Measurements from ENCODE around the gene GNAI1.
"Not testable (repeated sequence)": the region's sequence is repeated elsewhere in the genome, so short reads cannot be mapped to it uniquely, and the experiment has no call there.

Gene GNAI1

DNA sequence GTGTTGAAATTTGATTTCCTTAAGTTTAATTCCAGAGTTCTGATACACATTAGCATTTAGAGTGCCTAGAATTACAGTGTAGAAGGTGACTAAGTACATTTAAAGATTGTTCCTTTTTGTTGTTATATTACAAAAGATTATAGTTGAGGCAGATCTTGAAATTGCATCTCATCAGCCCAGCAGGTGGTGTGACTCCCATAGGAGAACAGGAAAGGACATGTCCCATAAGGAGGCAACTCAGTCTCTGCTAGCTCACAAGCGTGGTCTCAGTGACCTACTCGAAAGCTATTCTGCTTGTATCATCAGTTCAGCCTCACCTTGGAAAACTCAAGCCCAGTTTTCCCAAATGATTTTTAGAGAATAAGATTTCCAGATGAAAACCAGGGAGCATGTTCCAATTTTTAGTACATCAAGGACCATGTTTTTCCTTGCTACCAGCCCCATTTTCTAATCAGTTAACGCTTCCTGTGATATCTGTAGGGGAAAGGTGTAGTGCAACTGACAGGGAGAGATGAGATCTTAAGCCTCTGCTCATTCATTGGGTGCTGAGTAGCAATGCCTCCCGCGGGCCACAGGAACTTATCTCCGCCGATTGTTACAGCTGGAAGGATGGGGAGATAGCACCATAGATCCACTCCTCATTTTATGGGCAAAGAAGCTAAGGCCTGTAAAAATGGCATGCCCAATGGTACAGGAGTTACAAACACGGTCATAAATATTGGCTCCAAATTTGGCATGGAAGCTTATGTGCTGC lies 1.1 kb upstream of the GNAI1 start:
- no peak for FAIRE-seq

DNA sequence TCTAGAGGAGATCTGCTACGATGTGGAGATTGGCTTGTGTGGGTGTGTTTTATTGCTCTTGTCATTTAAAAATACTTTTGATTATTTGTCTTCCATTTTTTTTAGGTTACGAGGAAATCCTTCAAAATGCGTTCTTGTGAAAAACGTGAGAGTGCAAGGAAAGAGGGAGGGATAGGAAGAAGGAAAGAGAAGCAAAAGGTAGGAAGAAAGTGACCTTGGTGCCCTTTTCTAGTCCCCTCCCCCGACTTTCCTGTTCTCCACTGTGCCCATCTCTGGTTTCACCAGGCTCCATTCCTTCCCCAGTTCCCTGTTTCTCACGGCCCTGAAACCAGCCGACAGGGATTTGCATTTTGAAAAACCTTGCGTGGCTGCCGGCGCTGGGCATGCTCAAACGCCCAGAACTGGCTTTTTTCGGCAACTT lies 506 bp upstream of the GNAI1 start:
- FAIRE-seq: no peak

DNA sequence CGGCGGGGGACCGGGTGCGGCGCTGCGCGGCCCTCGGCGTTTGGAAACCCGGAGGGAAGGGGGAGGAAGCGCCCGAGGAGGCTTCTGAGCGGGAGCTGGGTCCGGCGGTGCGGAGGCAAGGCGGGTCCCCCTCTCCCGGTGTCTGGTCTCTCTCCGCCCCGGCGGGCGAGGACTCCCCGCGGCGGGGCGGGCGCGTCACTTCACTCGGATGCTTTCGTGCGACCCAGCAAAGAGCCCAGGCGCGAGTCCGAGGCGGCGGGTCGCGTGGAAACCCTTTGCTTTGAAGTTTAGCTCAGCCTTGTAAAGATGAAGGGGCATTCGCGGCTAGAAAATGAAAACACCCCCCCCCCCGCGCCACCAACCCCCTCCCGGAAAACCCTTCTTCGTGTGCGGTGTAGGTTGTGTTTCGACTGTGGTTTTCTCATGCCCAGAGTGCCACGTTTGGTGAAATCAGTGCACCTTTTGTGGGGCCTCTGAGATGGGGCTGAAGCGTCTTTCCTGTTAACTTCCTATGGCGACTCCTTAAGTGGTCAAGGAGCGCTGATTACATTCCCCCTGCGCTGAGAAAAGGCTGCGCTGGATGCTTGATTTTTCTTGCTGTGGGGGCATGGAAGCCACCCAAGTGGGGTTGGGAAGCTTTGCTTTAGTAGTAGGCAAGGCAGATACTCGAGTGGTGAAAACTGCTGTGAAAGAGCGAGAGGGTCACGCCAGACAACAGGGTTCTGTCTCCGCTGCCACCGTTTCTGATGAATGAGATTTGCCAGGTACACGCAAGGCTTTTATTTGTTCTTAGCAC lies 876 bp downstream of the GNAI1 start:
- no peak for FAIRE-seq

DNA sequence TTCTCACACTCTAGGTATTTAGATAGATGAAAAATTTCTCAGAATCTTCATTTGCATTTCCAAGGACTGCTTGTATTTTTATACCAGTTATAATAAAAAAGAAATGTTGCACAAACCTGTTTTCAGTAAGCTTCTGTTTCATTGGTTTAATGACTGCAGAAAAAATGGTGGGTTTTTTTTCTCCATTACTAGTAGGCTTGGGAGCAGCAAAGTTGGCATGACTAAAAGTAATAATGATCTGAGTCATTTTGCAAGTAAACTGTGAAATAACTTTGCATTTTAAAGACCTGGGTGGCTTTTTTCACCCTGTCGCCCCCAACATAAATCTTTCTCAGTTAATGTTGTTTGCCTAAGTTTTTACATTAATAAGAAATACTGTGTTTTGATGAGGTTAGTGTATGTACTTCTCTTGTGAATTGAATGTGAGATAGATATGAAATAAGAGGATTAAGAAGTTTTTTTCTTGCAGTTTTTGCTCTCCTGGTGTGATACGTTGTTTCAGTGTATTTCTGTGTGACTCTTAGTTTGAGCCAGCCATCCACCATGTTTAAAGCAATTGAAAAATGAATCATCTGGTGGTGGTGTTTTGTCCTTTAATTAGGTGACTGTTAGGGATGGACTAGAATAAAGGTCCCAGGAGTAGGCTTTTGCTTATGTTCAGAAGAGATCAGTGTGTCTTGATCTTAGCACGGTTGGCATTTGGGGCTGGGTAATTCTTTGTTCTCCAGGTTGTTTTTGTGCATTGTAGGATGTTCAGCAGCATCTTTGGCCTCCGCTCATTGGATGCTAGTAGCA lies 1.8 kb downstream of the GNAI1 start:
- FAIRE-seq: no peak

DNA sequence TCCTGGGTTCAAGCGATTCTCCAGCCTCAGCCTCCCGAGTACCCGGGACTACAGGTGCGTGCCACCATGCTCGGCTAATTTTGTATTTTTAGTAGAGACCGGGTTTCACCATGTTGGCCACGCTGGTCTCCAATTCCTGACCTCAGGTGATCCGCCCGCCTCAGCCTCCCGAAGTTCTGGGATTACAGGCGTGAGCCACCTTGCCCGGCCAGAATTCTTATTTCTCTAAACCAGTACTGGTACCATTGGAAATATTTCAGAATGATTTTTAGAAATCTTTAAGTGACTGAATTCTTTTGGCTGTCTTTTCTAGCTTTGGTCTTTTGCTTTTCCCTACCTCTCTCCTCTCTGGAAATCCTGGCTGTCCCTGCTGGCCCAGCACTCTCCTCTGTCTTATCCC lies 2.8 kb downstream of the GNAI1 start:
- no peak for FAIRE-seq

DNA sequence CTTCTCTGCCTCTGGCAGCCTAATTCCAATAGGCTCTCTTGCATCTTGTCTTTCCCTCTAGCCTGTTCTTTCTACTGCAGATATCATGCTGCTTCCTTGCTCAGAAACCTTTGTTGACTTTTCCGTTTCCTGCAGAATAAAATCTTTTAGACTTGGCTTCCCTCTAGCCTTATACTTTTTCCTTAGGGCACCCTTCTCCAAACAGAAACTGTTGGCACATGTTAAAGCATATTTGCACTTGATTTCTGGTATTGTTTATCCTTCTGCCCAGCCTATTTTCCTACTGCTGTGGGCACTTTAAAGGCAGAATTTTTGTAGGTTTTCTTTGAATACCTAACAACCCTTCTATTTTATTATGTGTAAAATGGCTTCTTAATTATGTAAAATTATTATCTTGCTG lies 4.6 kb downstream of the GNAI1 start:
- FAIRE-seq: no peak

DNA sequence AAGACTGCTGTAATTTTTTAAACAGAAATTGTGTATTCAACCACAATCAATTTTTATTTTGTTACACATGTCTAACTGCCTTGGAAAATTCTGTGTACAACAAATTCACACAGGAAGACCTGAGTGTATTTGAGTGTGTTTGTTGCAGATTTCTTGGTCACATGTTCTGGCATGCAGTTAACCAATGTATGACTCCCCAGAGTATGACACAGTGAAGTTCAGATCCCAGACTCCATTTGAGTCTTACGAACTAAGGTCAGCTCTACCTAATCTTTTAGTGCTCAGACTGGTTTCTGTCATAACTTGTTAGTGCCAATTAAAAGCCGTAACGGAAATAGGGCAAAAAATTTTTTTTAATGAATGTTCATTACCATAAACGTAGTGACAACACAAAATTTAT lies 5.8 kb downstream of the GNAI1 start:
- FAIRE-seq: no peak

DNA sequence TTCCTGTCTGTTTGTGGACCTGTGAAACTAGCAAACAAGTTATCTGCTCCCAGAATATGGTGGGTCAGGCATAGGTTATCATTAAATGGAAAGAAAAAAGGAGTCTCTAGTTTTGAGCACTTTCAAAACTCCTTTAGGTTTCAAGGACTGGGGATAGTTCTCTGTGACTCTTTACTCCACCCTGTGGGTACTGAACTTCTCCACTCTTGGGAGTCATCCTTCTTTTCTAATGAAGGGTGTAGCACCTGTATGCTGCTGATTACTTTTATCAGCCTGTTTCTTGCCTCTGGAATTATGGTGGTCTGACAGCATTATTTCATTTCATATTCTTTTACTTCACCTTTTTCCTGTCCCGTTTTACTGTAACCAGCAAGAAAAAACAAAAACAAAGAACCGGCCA lies 6.7 kb downstream of the GNAI1 start:
- no peak for FAIRE-seq

DNA sequence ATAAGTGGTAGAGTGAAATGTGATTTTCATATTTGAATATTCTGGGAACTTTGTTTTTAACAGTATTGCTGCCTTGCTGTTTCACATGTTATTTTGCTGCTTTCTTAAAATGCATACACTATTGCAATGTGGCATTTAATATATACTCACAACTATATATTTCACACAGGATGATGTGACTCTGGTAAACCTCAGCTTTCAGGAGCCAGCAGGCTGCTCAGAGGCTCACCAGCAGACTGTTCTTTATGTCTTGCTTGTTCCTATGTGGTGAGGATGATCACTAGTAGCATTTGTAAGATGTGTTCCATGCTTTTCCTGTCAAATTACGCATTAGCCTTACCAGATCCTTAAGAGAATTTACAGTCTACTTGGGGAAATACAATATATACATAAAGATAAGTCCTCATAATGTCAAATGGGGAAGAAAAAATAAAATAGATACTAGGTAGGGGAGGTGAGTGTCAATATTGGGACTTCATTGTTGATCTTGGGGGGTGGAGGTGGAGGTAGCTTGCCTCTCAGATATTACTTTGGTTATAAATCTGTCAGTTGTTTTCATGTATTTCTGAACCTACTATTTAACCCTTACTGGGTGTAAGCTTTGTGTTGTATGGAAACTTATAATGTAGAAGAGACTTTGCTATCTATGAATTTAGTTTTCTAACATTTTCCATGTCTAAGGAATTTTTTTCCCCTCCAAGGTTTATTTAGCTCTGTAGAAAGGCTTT lies 8.4 kb downstream of the GNAI1 start:
- no peak for FAIRE-seq

DNA sequence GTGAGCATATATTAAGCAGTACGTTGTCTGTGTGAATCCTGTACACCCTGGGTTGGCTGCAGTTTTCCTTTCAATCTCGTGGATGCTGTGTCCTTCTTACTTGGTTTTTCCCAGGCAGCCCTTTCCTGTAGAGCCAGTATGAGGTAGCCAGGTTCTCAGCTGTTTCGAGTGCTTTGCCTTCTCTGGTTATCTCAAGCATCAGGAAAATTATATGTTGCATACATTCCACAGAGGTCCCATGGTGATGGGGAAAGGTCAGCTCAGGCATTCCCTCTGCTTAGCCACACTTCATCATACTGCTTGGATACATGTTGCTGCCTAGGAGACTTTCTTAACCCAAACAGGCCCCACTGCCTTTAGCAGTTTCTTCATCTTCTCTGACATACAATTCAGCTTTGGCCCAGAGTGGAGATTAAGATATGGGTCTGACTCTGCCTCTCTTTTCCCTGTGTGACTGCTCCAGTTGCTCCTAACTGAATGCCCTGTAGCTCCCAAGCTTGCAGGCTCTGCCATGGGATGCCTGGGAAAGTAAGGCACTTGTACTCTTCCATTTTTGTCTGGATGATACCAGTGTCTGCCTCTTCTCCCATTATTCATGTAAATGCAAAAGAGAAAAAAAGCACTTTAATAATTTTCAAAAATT lies 11.3 kb downstream of the GNAI1 start:
- no peak for FAIRE-seq

DNA sequence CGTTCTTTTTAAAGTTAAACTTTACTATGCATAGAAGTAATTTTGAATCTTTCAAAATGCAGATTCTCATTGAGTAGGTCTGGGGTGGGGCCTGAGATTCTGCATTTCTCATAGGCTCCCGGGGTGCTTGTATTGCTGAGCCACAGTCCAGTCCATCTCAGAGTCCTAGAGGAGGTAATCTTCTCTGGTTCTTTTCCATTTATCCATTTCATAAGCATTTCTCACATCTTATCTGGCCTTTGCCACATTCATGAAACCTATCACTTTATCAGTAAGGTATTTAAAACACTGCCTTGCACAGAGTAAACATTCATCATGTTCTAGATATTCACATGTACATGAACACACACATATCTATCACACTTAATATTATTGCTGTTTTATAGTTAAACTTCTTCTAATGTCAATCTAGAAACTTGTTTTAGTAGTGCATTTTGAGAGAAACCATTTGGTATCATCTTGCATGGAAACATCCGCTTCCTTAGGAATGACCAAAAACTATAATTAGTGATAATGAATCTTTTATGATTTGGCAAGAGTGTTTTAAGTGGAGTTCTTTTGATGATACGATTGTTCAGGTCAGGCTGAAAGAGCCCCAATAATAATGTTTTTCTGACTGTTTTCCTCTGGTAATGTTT lies 12.0 kb downstream of the GNAI1 start:
- FAIRE-seq: peak; percentile 18

DNA sequence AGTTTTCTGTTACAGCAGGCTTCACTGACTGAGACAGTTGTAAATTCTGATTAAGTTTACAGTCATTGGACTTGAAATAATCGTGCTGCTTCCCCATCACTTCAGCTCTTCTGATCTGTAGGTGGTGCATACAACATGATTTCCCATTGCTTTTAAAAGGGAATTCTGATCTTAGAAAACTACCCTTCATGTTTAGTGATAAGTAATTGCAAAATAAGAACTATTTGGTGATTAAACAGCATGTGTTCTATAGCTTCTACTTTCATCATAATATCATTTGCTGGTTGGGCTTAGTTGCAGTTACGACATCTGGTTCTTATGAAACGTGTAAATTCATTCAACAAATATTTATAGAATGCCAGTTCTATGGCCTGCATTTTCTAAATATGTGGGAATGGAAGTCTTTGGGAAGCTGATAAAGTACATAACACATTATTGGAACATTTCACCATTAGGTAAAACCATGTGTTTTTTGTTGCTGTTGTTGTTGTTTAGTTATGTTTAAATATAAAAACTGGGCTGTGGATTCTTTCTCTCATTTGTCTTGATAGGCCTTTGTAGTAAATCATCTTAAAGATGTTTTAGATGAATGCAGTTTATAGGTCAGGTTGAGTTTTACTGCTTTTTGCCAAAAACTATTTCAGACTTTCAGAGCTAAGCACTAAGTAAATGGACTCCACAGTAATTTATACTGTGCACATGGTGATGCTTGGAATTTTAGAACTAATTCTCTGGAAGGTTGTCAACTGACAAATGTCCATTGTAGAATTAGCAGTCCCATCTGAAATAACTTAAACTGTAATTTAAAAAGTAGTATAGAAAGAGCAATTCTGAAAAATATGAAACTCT lies 13.1 kb downstream of the GNAI1 start:
- peak; percentile 99 for FAIRE-seq

DNA sequence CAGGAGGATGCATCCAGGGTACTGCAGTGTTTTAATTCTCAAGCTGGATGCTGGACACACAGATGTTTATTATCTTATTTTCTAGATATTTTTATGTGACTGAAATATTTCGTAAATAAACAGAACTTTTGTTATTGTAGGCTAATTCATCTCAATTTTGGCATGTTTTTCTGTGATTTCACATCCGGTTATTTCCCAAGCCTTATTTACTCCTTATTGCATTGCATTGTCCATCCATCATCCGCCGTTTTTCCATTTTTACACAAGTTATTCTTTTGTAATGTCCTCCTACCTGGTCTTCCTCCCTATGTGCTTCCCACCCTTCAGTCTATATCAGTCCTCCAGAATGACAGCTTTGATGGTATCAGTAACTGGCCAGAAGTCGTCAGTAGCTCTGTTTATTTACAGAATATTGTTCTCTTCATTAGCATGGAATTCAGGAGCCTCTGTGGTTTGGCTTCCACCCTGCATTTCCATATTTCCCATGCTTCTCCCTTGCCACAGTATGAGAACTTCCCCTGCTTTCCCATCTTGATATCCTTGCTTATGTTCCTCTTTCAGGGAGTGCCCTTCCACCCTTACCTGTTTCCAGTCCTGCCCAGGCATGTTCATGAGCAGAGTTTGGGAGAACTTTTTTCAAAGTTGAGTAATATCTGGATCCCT lies 16.1 kb downstream of the GNAI1 start:
- FAIRE-seq: no peak

DNA sequence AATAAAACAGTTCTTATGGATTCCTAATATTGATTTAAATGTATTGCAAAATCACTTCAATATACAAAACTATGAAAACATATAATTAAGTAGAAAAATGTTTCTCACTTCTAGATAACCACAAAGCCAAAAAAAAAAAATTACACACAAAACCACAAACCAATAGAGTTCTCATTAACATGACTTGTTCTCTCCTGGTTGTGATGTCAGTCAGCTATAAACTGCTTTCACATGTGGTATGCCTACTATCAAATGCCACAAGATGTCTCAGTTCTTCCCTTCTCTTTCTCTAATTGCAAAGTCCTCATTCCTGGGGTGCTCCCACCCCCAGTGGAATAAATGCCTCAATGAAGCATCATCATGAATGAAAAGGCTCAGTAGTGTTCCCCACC lies 16.6 kb downstream of the GNAI1 start:
- no peak for FAIRE-seq

DNA sequence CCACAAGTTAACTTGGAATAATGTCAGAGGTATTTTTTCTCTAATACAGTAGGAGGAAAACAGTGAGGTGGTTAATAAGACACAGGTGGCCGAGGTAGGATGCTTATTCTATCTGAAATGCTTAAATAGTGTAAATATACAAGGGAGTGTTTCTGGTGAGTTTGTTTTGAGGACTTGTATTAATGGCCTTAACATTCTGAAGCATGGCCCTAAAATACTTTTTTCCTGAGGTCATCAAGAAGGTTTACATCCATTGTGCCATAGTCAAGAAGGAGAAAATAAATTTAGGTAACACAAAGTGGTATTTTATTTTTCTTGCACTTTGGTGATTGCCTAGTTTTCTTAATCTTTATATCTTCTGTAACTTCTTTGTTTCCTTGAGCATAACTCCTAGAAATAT lies 18.8 kb downstream of the GNAI1 start:
- no peak for FAIRE-seq

DNA sequence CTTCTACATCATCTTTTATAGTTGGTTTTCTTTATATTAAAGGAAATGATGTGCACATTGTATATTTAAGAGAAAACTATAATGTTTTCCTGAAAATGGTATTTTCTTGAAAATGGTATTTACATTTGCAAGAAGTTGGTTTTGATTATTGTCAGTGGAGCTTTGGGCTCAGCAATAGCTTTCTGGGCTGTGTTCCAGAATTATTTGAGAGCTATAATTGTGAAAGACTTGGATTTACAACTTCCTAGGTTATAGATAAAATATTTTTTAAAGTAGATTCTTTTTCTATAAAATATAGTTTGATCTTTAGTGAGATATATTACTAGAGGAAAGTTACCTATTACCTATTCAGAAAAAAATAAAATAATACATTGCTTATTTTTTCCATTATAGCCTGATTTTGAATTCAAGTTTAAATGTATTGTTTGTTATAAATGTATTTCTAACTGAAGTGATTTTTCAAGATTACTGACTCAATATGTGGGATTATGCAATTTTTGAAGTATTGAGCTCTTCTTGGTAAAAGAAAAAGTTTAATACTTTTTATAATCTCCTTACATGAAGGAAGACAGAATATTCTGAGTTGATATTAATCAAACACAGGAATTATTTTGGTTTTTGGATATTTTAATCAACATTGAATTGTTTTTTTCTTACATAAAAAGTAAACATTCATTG lies 20.2 kb downstream of the GNAI1 start:
- FAIRE-seq: peak; percentile 57

DNA sequence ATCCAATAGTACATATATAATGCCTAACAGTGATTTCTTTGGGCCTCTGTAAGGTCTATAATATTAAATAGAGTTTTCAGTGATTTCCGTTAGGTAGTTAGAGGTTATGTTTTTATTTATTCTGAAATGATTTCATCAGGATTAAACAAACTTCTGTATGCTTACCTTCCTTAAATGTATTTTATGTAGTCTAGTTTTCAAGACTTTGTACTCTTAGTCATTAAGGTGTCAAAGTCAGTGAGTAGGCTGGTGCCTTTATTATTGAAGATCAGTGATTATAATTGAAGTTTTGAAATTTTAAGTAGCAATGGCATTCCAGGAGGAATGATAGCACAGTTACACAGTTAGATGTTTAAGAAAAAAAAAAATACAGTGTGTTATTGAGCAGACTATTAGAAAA lies 20.7 kb downstream of the GNAI1 start:
- FAIRE-seq: no peak

DNA sequence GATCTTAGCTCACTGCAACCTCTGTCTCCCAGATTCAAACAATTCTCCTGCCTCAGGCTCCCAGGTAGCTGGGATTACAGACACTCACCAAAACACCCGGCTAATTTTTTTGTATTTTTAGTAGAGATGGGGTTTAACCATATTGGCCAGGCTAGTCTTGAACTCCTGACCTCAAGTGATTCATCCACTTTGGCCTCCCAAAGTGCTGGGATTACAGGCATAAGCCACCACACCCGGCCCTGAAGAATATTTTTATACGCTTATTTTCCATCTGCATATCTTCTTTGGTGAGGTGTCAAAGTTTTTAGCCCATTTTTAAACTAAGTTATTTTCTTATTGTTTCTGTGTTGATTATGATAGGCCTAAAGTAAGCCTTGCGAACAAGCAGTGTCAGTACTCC lies 23.1 kb downstream of the GNAI1 start:
- FAIRE-seq: not testable (repeated sequence)

DNA sequence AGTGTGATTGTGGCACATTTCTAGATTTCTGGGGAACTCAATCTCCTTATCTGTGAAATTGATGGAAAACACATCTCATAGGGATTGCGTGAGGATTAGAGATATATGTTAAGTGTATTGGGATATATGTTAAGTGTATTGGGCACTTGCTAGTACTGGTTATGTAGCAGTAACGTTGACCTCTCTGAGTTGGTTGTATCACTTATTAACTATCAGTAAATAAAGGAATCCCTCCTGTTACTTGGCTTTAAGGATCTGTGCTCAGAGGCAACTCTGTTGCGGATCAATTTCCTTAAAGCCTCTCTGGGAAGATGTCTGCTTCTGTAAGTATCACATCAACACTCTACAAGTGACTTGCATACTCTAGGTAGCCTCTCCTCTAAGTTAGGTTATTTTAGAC lies 25.2 kb downstream of the GNAI1 start:
- FAIRE-seq: no peak

DNA sequence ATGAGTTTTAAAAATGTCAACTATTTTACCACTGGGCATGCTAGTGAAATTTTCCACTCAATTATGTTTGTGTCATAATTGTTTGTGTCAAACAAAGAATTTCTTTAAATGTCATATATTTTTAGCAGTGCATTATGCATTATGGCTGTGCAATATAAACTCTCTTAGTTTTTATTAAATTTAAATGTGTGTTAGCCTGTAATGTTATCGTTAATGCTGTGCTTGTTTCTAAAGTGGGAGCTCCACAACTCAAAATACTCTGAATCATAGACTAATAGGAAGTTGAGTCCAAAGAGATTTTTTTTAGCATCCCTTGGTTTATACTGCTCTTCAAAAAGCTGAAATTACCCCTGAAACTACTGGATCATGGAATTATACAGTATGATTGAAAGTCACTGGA lies 26.8 kb downstream of the GNAI1 start:
- FAIRE-seq: peak; percentile 63
